K562 (cell line): ENCODE results near the gene NIPSNAP2. TPM values are rescaled to one million over a fixed set of nuclear protein-coding genes. Genes with fewer than 3 reads are reported as not detected.

Experiments used
- ATAC-seq: fragments of 200-7000 bp; cut with Tn5 transposase; 3 replicates; pipeline ENCODE4 v1.9.1; 2020; ENCODE audit warnings: moderate library complexity
- BruUV-seq: library from RNA; stranded (reverse); fragments of 400-500 nt; replicated peaks from 2 replicates; lab custom pipeline; 2021; lab: Mats Ljungman, UMichigan
- CTCF ChIA-PET: fragments of 300-600 bp; formaldehyde crosslinking; extraction: SDS; loops from one replicate; lab custom pipeline; 2021; ENCODE audit warnings: low intra/inter-chr PET ratio; lab: Yijun Ruan, JAX
- POLR2A ChIA-PET: fragments of 300-600, 350-650 bp; sonication (Branson Sonifier 250); formaldehyde crosslinking; extraction: SDS; loops from one replicate; lab custom pipeline; 2021; ENCODE audit warnings: antibody characterized with exemption, inconsistent platforms; lab: Yijun Ruan, JAX
- DNase-seq, 4 experiments: peaks; one replicate each; pipeline versions ENCODE4 v3.0.0 to v3.0.0-alpha.2; 2011 to 2018; ENCODE audit warnings: low spot score in 3 of 4, mixed read lengths in 3 of 4; ENCODE audit errors: extremely low read depth in 1 of 4
- FAIRE-seq: peaks from 2 replicates; lab custom pipeline; 2011; peaks lifted over from hg19 to GRCh38; lab: Jason Lieb, UNC
- H2AFZ ChIP-seq: 2 replicates; pipeline ENCODE4 v1.6.0; 2011; ENCODE audit warnings: low read depth, low read length, control low read depth, inconsistent platforms
- H3K27ac ChIP-seq: fragments of 200-600 bp; 3 replicates; pipeline ENCODE4 v1.8.0; 2011; ENCODE audit warnings: low read depth, mild to moderate bottlenecking, control low read depth, inconsistent platforms, low read length, moderate library complexity, mixed read lengths; ENCODE audit errors: extremely low read depth
- H3K27me3 ChIP-seq, 2 experiments: fragments of 300-600 bp in 1 of 2; 2 replicates in 1 of 2; 3 replicates in 1 of 2; pipeline versions ENCODE4 v1.6.0 to v1.8.0; 2011; ENCODE audit warnings: inconsistent platforms in 2 of 2, low read length in 2 of 2, mild to moderate bottlenecking in 1 of 2, mixed read lengths in 1 of 2, moderate library complexity in 1 of 2; ENCODE audit not compliant: control insufficient read depth in 2 of 2, insufficient read depth in 2 of 2
- H3K36me3 ChIP-seq: fragments of 300-600 bp; 3 replicates; pipeline ENCODE4 v1.8.0; 2011; ENCODE audit warnings: mild to moderate bottlenecking, low read length, inconsistent platforms; ENCODE audit not compliant: control insufficient read depth, insufficient read depth
- H3K4me1 ChIP-seq, 2 experiments: fragments of 200-600 bp in 1 of 2; replicated peaks in 1 of 2; 2 replicates in 1 of 2; 3 replicates in 1 of 2; pipeline versions ENCODE4 v1.5.1 to v1.8.0; 2011; ENCODE audit warnings: inconsistent platforms in 2 of 2, low read length in 2 of 2, mild to moderate bottlenecking in 1 of 2, mixed read lengths in 1 of 2, moderate library complexity in 1 of 2; ENCODE audit not compliant: control insufficient read depth in 2 of 2, insufficient read depth in 2 of 2
- H3K4me2 ChIP-seq: 2 replicates; pipeline ENCODE4 v1.6.1; 2011; ENCODE audit warnings: low read length, control low read depth, inconsistent platforms, mixed read lengths; ENCODE audit not compliant: insufficient read depth
- H3K4me3 ChIP-seq: fragments of 200-600 bp; sonication (generic), shearing (Covaris generic); 2 replicates; pipeline ENCODE4 v1.5.1; 2016; ENCODE audit warnings: control low read depth, inconsistent platforms
- H3K79me2 ChIP-seq: fragments of 200-600 bp; 3 replicates; pipeline ENCODE4 v1.8.0; 2011; ENCODE audit warnings: low read length, inconsistent platforms; ENCODE audit not compliant: control insufficient read depth, insufficient read depth
- H3K9ac ChIP-seq, 2 experiments: 2 replicates each; pipeline versions ENCODE4 v1.6.0 to v1.6.1; 2011; ENCODE audit warnings: low read depth in 2 of 2, low read length in 2 of 2, control low read depth in 1 of 2, inconsistent platforms in 1 of 2, mild to moderate bottlenecking in 1 of 2, mixed read lengths in 1 of 2; ENCODE audit not compliant: insufficient read depth in 1 of 2
- H3K9me1 ChIP-seq: one replicate; pipeline ENCODE4 v1.6.0; 2011; ENCODE audit warnings: inconsistent platforms, mild to moderate bottlenecking, low read length, moderate library complexity; ENCODE audit not compliant: control insufficient read depth, insufficient read depth
- H3K9me3 ChIP-seq: replicated peaks from 2 replicates; pipeline ENCODE4 v1.5.1; 2011; ENCODE audit warnings: low read depth, low read length, inconsistent platforms; ENCODE audit not compliant: control insufficient read depth, insufficient read depth
- H4K20me1 ChIP-seq: replicated peaks from 2 replicates; pipeline ENCODE4 v1.6.1; 2011; ENCODE audit warnings: low read length, inconsistent platforms, mixed read lengths; ENCODE audit not compliant: control insufficient read depth, insufficient read depth
- ATF6 ChIP-seq: sonication (generic); formaldehyde crosslinking; IDR thresholded peaks from 2 replicates; pipeline ENCODE4 v1.4.0; 2020; ENCODE audit warnings: mild to moderate bottlenecking, missing genetic modification reagents
- BRF2 ChIP-seq: IDR thresholded peaks from 3 replicates; pipeline ENCODE4 v1.6.1; 2011; ENCODE audit warnings: borderline replicate concordance, mild to moderate bottlenecking; ENCODE audit not compliant: insufficient read length, insufficient read depth
- HDAC1 ChIP-seq, 2 experiments: fragments of 450-650 bp; IDR thresholded peaks; 2 replicates each; pipeline ENCODE4 v1.6.1; 2016 to 2017; ENCODE audit warnings: inconsistent platforms in 1 of 2, mild to moderate bottlenecking in 1 of 2, moderate library complexity in 1 of 2
- NCOA2 ChIP-seq, 2 experiments: fragments of 450-650 bp; IDR thresholded peaks; 2 replicates each; pipeline ENCODE4 v1.6.1; 2018; ENCODE audit warnings: mild to moderate bottlenecking in 2 of 2, moderate library complexity in 1 of 2; ENCODE audit not compliant: partially characterized antibody in 2 of 2
- PREB ChIP-seq: sonication (generic); formaldehyde crosslinking; IDR thresholded peaks from 2 replicates; pipeline ENCODE4 v1.8.1; 2023; ENCODE audit warnings: mild to moderate bottlenecking, missing genetic modification reagents
- SMARCA5 ChIP-seq: fragments of 450-650 bp; IDR thresholded peaks from 2 replicates; pipeline ENCODE4 v1.6.1; 2016
- SMC3 ChIP-seq: conservative IDR thresholded peaks from 2 replicates; pipeline ENCODE4 v1.6.1; 2011; ENCODE audit warnings: low read depth, low read length, improper control_type of control experiment; ENCODE audit not compliant: insufficient read depth
- SUPT5H ChIP-seq: fragments of 450-650 bp; IDR thresholded peaks from 2 replicates; pipeline ENCODE4 v1.6.1; 2016
- ZBED1 ChIP-seq: IDR thresholded peaks from 2 replicates; pipeline ENCODE4 v1.6.1; 2014
- WGBS: fragments of 100-300 bp; shearing (Covaris generic); methylation state at CpG from one replicate; pipeline ENCODE4 v1.1.6; 2016; ENCODE audit warnings: low coverage, mixed read lengths; ENCODE audit not compliant: insufficient coverage; ENCODE audit errors: missing lambda C conversion rate; 5-methylcytosine and 5-hydroxymethylcytosine counted together
- in situ Hi-C: fragments of 300-500 bp; cut with MboI; formaldehyde crosslinking; loops from 4 replicates; pipeline ENCODE4 v1.15.0; 2018; ENCODE audit warnings: inconsistent platforms, mixed read lengths
- intact Hi-C: fragments of 100-400 bp; cut with micrococcal nuclease; formaldehyde crosslinking; loops from 2 replicates; pipeline ENCODE4 v1.14.2; 2022
- polyA plus RNA-seq, 8 experiments: library from polyadenylated mRNA; depleted of rRNA in 4 of 8; stranded (reverse) in 5 of 8; unstranded in 3 of 8; fragments of >200 nt; fragmentation: Nextera tagmentation in 2 of 8; fragmentation: Illumina TruSeq in 1 of 8; extraction: Ambion mirVana in 2 of 8; extraction: Trizol in 1 of 8; gene quantifications; 2 replicates each; pipeline versions ENCODE4 v1.2.1 to v1.2.3, GENCODE V29; 2011 to 2014; ENCODE audit warnings: inconsistent platforms in 1 of 8, missing spikeins in 1 of 8
- total RNA-seq, 7 experiments: library from RNA; depleted of rRNA in 6 of 7; stranded (reverse); fragments of >200 nt in 6 of 7; fragmentation: Illumina TruSeq in 2 of 7; extraction: Trizol in 2 of 7; gene quantifications; 2 replicates each; pipeline versions ENCODE4 v1.2.1 to v1.2.3, GENCODE V29; 2011 to 2021; ENCODE audit warnings: low replicate concordance in 1 of 7

The NIPSNAP2 gene
- total and polyA plus RNA-seq, 9 of the 15 experiments (the other 6 are each of a cell fraction or from before 2014, with no cell fraction given) = 24.9 to 107 (median 53.0) TPM

- TF ChIP-seq BRF2 = no peak
Measured at GRCh38 chr7:55992346-55992745, 28.0 kb downstream of the NIPSNAP2 start (continued).

GRCh38 chr7:55996856-55997500 is 32.6 kb downstream of the NIPSNAP2 start:
- Histone ChIP-seq H2AFZ (no peak overlapping the region), H3K27ac (no peak overlapping the region), H4K20me1 (0 out of 2 replicates have a peak, but pooled peaks cover 3% of the 10 kb centered on the region), H3K36me3 (peaks cover 45% of the 10 kb centered on the region; the same call in 2 of the 3 replicates), H3K9me1 (no peaks in the 10 kb centered on the region), H3K4me2 (no peak overlapping the region), H3K9me3 (no peaks in the 10 kb centered on the region), H3K4me3 (no peak overlapping the region), H3K9ac (no peak overlapping the region), H3K4me1 (no peaks in the 10 kb centered on the region), H3K27me3 (no peaks in the 10 kb centered on the region), H3K79me2 (no peaks in the 10 kb centered on the region)
- TF ChIP-seq HDAC1 (IDR thresholded peaks at IDR 0.05) (no peak), ZBED1 (no peak), SUPT5H (no peak), SMARCA5 (no peak), NCOA2 (IDR thresholded peaks at IDR 0.05; ENCODE audit: partially characterized antibody in 2 of 2) (no peak), PREB (CRISPR knock-in tag) (no peak), ATF6 (CRISPR knock-in tag) (no peak), SMC3 (no peak)
- FAIRE-seq (no peak), DNase-seq (peak in 1 of 4 experiments; percentile 3), ATAC-seq (no peak)
- POLR2A ChIA-PET = no interaction called here
- BruUV-seq = no TSS peak
- intact Hi-C loops (no loop called here), in situ Hi-C loops (no loop called here)
- CTCF ChIA-PET = no interaction called here
- 81% methylated on average over 8 of the region's 8 CpGs for WGBS
